CD14-positive monocyte (primary cell): ENCODE measurements around the gene IL1A. TPM values are rescaled to one million over a fixed set of nuclear protein-coding genes. Genes with fewer than 3 reads are reported as not detected.
A peak's percentile ranks its signal among the peaks of the same experiment; 100 is the strongest.
"Not testable (repeated sequence)": the region's sequence is repeated elsewhere in the genome, so short reads cannot be mapped to it uniquely, and the experiment has no call there.

ENCODE experiments used
- DNase-seq, 3 donors: peaks; one replicate each; pipeline ENCODE4 v3.0.0-alpha.2; 2011 to 2022
- H2AFZ ChIP-seq: 2 replicates; pipeline ENCODE4 v1.6.0; 2012; ENCODE audit warnings: mild to moderate bottlenecking, low read depth, low read length, inconsistent platforms; ENCODE audit not compliant: insufficient read depth, poor library complexity, severe bottlenecking
- H3K27ac ChIP-seq, 2 donors: 1 replicate in 1 of 2; 2 replicates in 1 of 2; pipeline ENCODE4 v1.5.1; 2012 to 2013; ENCODE audit warnings: low read length in 2 of 2, control low read depth in 1 of 2, inconsistent platforms in 1 of 2, low read depth in 1 of 2, mild to moderate bottlenecking in 1 of 2
- H3K27me3 ChIP-seq, 2 donors: one replicate each; pipeline versions ENCODE4 v1.6.0 to v1.6.1; 2011 to 2013; ENCODE audit warnings: low read length in 2 of 2; ENCODE audit not compliant: control insufficient read depth in 2 of 2, insufficient read depth in 2 of 2
- H3K36me3 ChIP-seq, 2 donors: replicated peaks in 1 of 2; 1 replicate in 1 of 2; 2 replicates in 1 of 2; pipeline versions ENCODE4 v1.5.1 to v1.6.1; 2012 to 2013; ENCODE audit warnings: low read length in 2 of 2, control low read depth in 1 of 2, inconsistent platforms in 1 of 2, mild to moderate bottlenecking in 1 of 2; ENCODE audit not compliant: insufficient read depth in 2 of 2, control insufficient read depth in 1 of 2
- H3K4me1 ChIP-seq, 2 donors: 1 replicate in 1 of 2; 2 replicates in 1 of 2; pipeline versions ENCODE4 v1.5.1 to v1.6.1; 2012 to 2013; ENCODE audit warnings: low read length in 2 of 2, control low read depth in 1 of 2, inconsistent platforms in 1 of 2, mild to moderate bottlenecking in 1 of 2, moderate library complexity in 1 of 2; ENCODE audit not compliant: insufficient read depth in 2 of 2, control insufficient read depth in 1 of 2
- H3K4me2 ChIP-seq: replicated peaks from 2 replicates; pipeline ENCODE3; 2012; ENCODE audit warnings: low read length, moderate library complexity, mild to moderate bottlenecking; ENCODE audit not compliant: poor library complexity, severe bottlenecking; ENCODE audit errors: extremely low read depth
- H3K4me3 ChIP-seq, 3 experiments: fragments of 200-600 bp in 1 of 3; sonication (generic) in 1 of 3; replicated peaks in 1 of 3; 1 replicate in 2 of 3; 2 replicates in 1 of 3; pipeline ENCODE4 v1.5.1; 2011 to 2013; ENCODE audit warnings: low read length in 3 of 3, mild to moderate bottlenecking in 3 of 3, control low read depth in 2 of 3, low read depth in 2 of 3, inconsistent platforms in 1 of 3, moderate library complexity in 1 of 3
- H3K79me2 ChIP-seq: 2 replicates; pipeline ENCODE4 v1.6.0; 2012; ENCODE audit warnings: mild to moderate bottlenecking, control low read depth, inconsistent platforms, low read length, moderate library complexity; ENCODE audit not compliant: insufficient read depth
- H3K9ac ChIP-seq: 2 replicates; pipeline ENCODE4 v1.6.0; 2017; ENCODE audit warnings: low read length, mild to moderate bottlenecking; ENCODE audit not compliant: insufficient read depth, poor library complexity, severe bottlenecking
- H3K9me3 ChIP-seq, 2 donors: replicated peaks in 1 of 2; 1 replicate in 1 of 2; 2 replicates in 1 of 2; pipeline versions ENCODE4 v1.5.1 to v1.6.1; 2012 to 2013; ENCODE audit warnings: low read length in 2 of 2, control low read depth in 1 of 2; ENCODE audit not compliant: control insufficient read depth in 1 of 2, insufficient read depth in 1 of 2
- H4K20me1 ChIP-seq: 2 replicates; pipeline ENCODE4 v1.6.0; 2012; ENCODE audit warnings: mild to moderate bottlenecking, low read length, control low read depth, moderate library complexity; ENCODE audit not compliant: insufficient read depth
- H3K27ac Mint-ChIP-seq, 7 donors: one replicate each; pipeline ENCODE4 v1.8.0; 2020; ENCODE audit warnings: mild to moderate bottlenecking in 7 of 7, mixed read lengths in 7 of 7, moderate library complexity in 6 of 7, inconsistent platforms in 2 of 7
- H3K27me3 Mint-ChIP-seq, 3 donors: one replicate each; pipeline ENCODE4 v1.8.0; 2021 to 2022; ENCODE audit warnings: low read depth in 3 of 3, mild to moderate bottlenecking in 3 of 3, mixed read lengths in 3 of 3, moderate library complexity in 3 of 3, inconsistent platforms in 1 of 3
- H3K36me3 Mint-ChIP-seq, 2 donors: one replicate each; pipeline ENCODE4 v1.8.0; 2020; ENCODE audit warnings: mixed read lengths in 2 of 2, inconsistent platforms in 1 of 2, mild to moderate bottlenecking in 1 of 2
- H3K4me1 Mint-ChIP-seq: one replicate; pipeline ENCODE4 v1.8.0; 2020; ENCODE audit warnings: mild to moderate bottlenecking, mixed read lengths
- H3K4me3 Mint-ChIP-seq, 2 donors: one replicate each; pipeline ENCODE4 v1.8.0; 2020; ENCODE audit warnings: mild to moderate bottlenecking in 2 of 2, mixed read lengths in 2 of 2, moderate library complexity in 1 of 2
- H3K9me3 Mint-ChIP-seq, 7 donors: one replicate each; pipeline ENCODE4 v1.8.0; 2020 to 2022; ENCODE audit warnings: mixed read lengths in 7 of 7, mild to moderate bottlenecking in 6 of 7, moderate library complexity in 6 of 7, inconsistent platforms in 2 of 7
- CTCF ChIP-seq: fragments of 200-600 bp; IDR thresholded peaks from one replicate; pipeline ENCODE4 v1.8.0; 2022; ENCODE audit warnings: antibody characterized with exemption, mild to moderate bottlenecking
- WGBS: methylation state at CpG from one replicate; pipeline ENCODE4 v1.1.5; 2013; ENCODE audit warnings: missing lambda C conversion rate; ENCODE audit not compliant: insufficient coverage; 5-methylcytosine and 5-hydroxymethylcytosine counted together
- intact Hi-C, 2 donors: fragments of 100-400 bp; cut with micrococcal nuclease; formaldehyde crosslinking; loops; one replicate each; pipeline versions ENCODE4 v1.15.0 to v1.15.1; 2023
- polyA minus RNA-seq: library from RNA; depleted of rRNA, polyadenylated mRNA; stranded (reverse); fragments of >200 nt; gene quantifications from 2 replicates; pipeline ENCODE4 v1.2.3, GENCODE V29; 2012
- polyA plus RNA-seq, 3 donors: library from polyadenylated mRNA; depleted of rRNA in 1 of 3; unstranded in 2 of 3; stranded (reverse) in 1 of 3; fragments of 300-500 nt in 2 of 3; fragments of >200 nt in 1 of 3; fragmentation: Illumina TruSeq in 2 of 3; gene quantifications; 1 replicate in 2 of 3; 2 replicates in 1 of 3; pipeline ENCODE4 v1.2.3, GENCODE V29; 2012 to 2021
- total RNA-seq, 12 experiments: library from RNA in 1 of 12; stranded (reverse) in 1 of 12; fragments of 120-200 nt in 1 of 12; gene quantifications; one replicate each; pipeline ENCODE4 v1.2.4 and lab custom pipeline; 2013 to 2026; ENCODE audit warnings: mixed read lengths in 6 of 12, inconsistent platforms in 1 of 12

The IL1A gene
- 0.02 TPM for total RNA-seq (2013)
- under 1 TPM in 2 of 3 donors, not detected in 1; 0.26 to 0.83 TPM for polyA plus RNA-seq
- 0.08 and 0.55 TPM in 2 replicates for polyA minus RNA-seq
- total RNA-seq (lab: John Stamatoyannopoulos, UW): 31.5 to 11,361 (median 84.1) reads per million in 11 experiments

- intact Hi-C loops: no loop called here
- peak; percentile 82 to 93 (median 92) for DNase-seq
- Histone ChIP-seq H3K4me1 (peaks cover 45 to 65% of the 10 kb centered on the region in 2 donors), H3K9ac (no peak within 1 kb of the TSS), H4K20me1 (no peaks in the 10 kb centered on the region), H3K36me3 (no peaks in the 10 kb centered on the region), H2AFZ (no peak within 1 kb of the TSS), H3K27me3 (no peaks in the 10 kb centered on the region), H3K4me2 (peak within 1 kb of the TSS; percentile 53), H3K27ac (peak within 1 kb of the TSS; percentile 23 to 73), H3K79me2 (no peaks in the 10 kb centered on the region), H3K4me3 (peak within 1 kb of the TSS in 2 of 3 experiments; percentile 1 to 46), H3K9me3 (no peaks in the 10 kb centered on the region)
- Mint-ChIP-seq H3K36me3 (peaks cover 2% of the 10 kb centered on the region in 2 donors), H3K4me1 (peaks cover 51% of the 10 kb centered on the region), H3K9me3 (peaks cover 0 to 4% (median 0%) of the 10 kb centered on the region in 7 donors), H3K4me3 (peak within 1 kb of the TSS; percentile 54 to 80), H3K27me3 (peaks cover 0 to 9% (median 0%) of the 10 kb centered on the region in 3 donors), H3K27ac (peak within 1 kb of the TSS; percentile 88 to 96 (median 90))
- no peak for TF ChIP-seq CTCF
- WGBS: 0% methylated on average over 1 of the region's 13 CpGs
Measured at GRCh38 chr2:112784199-112785189, at the start of gene IL1A. IL1A (minus strand) TSS chr2:112784493; CDS start chr2:112783770, 723 bp downstream.

DNA sequence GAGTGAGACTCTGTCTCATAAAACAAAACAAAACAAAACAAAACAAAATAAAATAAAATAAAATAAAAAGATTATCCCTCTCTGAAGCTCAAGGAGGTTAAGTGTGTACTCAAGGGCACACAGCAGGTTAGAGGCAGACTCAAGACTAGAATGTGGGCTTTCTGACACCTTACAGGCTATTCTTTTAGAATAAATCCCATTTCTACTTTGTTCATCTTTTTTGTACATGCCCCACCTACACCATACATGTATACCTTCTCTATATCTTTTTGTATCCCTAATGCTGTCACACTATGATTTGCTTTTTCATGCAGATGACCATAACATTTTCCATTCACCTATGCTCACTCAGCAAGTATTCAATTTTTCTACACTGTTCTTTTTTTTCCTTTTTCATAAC, 49.7 kb upstream of the IL1A start:
- peaks cover 0 to 9% (median 6%) of the 10 kb centered on the region in 3 donors for H3K27me3 Mint-ChIP-seq
- peaks cover 63 to 68% of the 10 kb centered on the region in 2 donors for H3K36me3 Mint-ChIP-seq
- peak overlapping the region in 2 of 7 donors; percentile 24 to 37 for H3K27ac Mint-ChIP-seq
- H3K27ac ChIP-seq: no peak overlapping the region
- H3K4me1 Mint-ChIP-seq: peaks cover 81% of the 10 kb centered on the region
- H3K4me2 ChIP-seq: peak overlapping the region; percentile 90
- no peak overlapping the region for H3K9ac ChIP-seq
- no peaks in the 10 kb centered on the region for H3K27me3 ChIP-seq
- peaks cover 75% of the 10 kb centered on the region for H4K20me1 ChIP-seq
- peaks cover 78 to 79% of the 10 kb centered on the region in 2 donors for H3K4me1 ChIP-seq
- peak overlapping the region; percentile 40 to 100 (median 91) for H3K4me3 ChIP-seq
- no peaks in the 10 kb centered on the region for H3K9me3 ChIP-seq
- no peak for DNase-seq
- TF ChIP-seq CTCF: no peak
- intact Hi-C loops: loop anchor here in 1 of 2 donors (5.0 kb wide), 3 partner anchors 37 to 87 kb away; no protein-coding TSS in a partner anchor
- peaks cover 0 to 8% (median 0%) of the 10 kb centered on the region in 7 donors for H3K9me3 Mint-ChIP-seq
- H2AFZ ChIP-seq: no peak overlapping the region
- H3K36me3 ChIP-seq: peaks cover 36 to 59% of the 10 kb centered on the region in 2 donors
- peak overlapping the region; percentile 94 to 98 for H3K4me3 Mint-ChIP-seq
- peaks cover 21% of the 10 kb centered on the region for H3K79me2 ChIP-seq

GRCh38 chr2:112833639-112833931, 49.3 kb upstream of the IL1A start:
- DNase-seq, H3K27me3 ChIP-seq, H3K9me3 Mint-ChIP-seq, H2AFZ ChIP-seq, H3K27me3 Mint-ChIP-seq, H3K9me3 ChIP-seq, H3K27ac ChIP-seq, H3K9ac ChIP-seq: not testable (repeated sequence)
- intact Hi-C loops: loop anchor here in 1 of 2 donors (5.0 kb wide), 3 partner anchors 36 to 86 kb away; no protein-coding TSS in a partner anchor
- Mint-ChIP-seq H3K27ac (peak overlapping the region in 5 of 7 donors; percentile 40 to 82 (median 61)), H3K36me3 (peaks cover 63 to 68% of the 10 kb centered on the region in 2 donors), H3K4me1 (peaks cover 77% of the 10 kb centered on the region), H3K4me3 (peak overlapping the region; percentile 63 to 72)
- peaks cover 21% of the 10 kb centered on the region for H3K79me2 ChIP-seq
- peaks cover 36 to 59% of the 10 kb centered on the region in 2 donors for H3K36me3 ChIP-seq
- peaks cover 75% of the 10 kb centered on the region for H4K20me1 ChIP-seq
- H3K4me3 ChIP-seq: peak overlapping the region in 2 of 3 experiments; percentile 91 to 100
- H3K4me2 ChIP-seq: peak overlapping the region; percentile 54
- WGBS: 80% methylated on average over 1 of the region's 5 CpGs
- H3K4me1 ChIP-seq: peaks cover 74 to 75% of the 10 kb centered on the region in 2 donors
